ENCODE data around the gene INPP5B. TPM values are rescaled to one million over a fixed set of nuclear protein-coding genes. Genes with fewer than 3 reads are reported as not detected.

The INPP5B gene
- total RNA-seq, 1 donor from 2014 or later, result 36.5 TPM

- no peak for DNase-seq (ENCODE audit: extremely low spot score, unreplicated experiment)
- no peak for TF ChIP-seq CTCF (IDR thresholded peaks at IDR 0.05)
- Mint-ChIP-seq H3K27ac (ENCODE audit: unreplicated experiment) (no peak overlapping the region), H3K4me1 (ENCODE audit: unreplicated experiment) (peaks cover 2% of the 10 kb centered on the region), H3K4me3 (ENCODE audit: unreplicated experiment) (no peak overlapping the region), H3K27me3 (ENCODE audit: unreplicated experiment) (no peaks in the 10 kb centered on the region), H3K36me3 (ENCODE audit: unreplicated experiment) (peaks cover 39% of the 10 kb centered on the region), H3K9me3 (ENCODE audit: unreplicated experiment) (no peaks in the 10 kb centered on the region)
Observed at GRCh38 chr1:37865348-37866120, 81.3 kb downstream of the INPP5B start.

- DNase-seq (ENCODE audit: extremely low spot score, unreplicated experiment), result no peak
- no peak overlapping the region for H3K27ac Mint-ChIP-seq (ENCODE audit: unreplicated experiment)
- H3K4me3 Mint-ChIP-seq (ENCODE audit: unreplicated experiment), result no peak overlapping the region
- peaks cover 28% of the 10 kb centered on the region for H3K36me3 Mint-ChIP-seq (ENCODE audit: unreplicated experiment)
- TF ChIP-seq CTCF (IDR thresholded peaks at IDR 0.05), result no peak
- H3K4me1 Mint-ChIP-seq (ENCODE audit: unreplicated experiment), result peaks cover 19% of the 10 kb centered on the region
- no peaks in the 10 kb centered on the region for H3K9me3 Mint-ChIP-seq (ENCODE audit: unreplicated experiment)
- H3K27me3 Mint-ChIP-seq (ENCODE audit: unreplicated experiment), result no peaks in the 10 kb centered on the region
Observed at GRCh38 chr1:37862330-37862729, 84.5 kb downstream of the INPP5B start.

GRCh38 chr1:37861151-37861550 is 85.7 kb downstream of the INPP5B start:
- no peak for TF ChIP-seq CTCF (IDR thresholded peaks at IDR 0.05)
- H3K36me3 Mint-ChIP-seq (ENCODE audit: unreplicated experiment), result peaks cover 26% of the 10 kb centered on the region
- no peaks in the 10 kb centered on the region for H3K27me3 Mint-ChIP-seq (ENCODE audit: unreplicated experiment)
- DNase-seq (ENCODE audit: extremely low spot score, unreplicated experiment), result no peak
- no peaks in the 10 kb centered on the region for H3K9me3 Mint-ChIP-seq (ENCODE audit: unreplicated experiment)
- H3K4me3 Mint-ChIP-seq (ENCODE audit: unreplicated experiment), result no peak overlapping the region
- peaks cover 23% of the 10 kb centered on the region for H3K4me1 Mint-ChIP-seq (ENCODE audit: unreplicated experiment)
- H3K27ac Mint-ChIP-seq (ENCODE audit: unreplicated experiment), result no peak overlapping the region

GRCh38 chr1:37860346-37860666 is 86.5 kb downstream of the INPP5B start:
- no peak for DNase-seq (ENCODE audit: extremely low spot score, unreplicated experiment)
- H3K4me3 Mint-ChIP-seq (ENCODE audit: unreplicated experiment), result peak overlapping the region; percentile 91
- H3K4me1 Mint-ChIP-seq (ENCODE audit: unreplicated experiment), result peaks cover 23% of the 10 kb centered on the region
- no peak for TF ChIP-seq CTCF (IDR thresholded peaks at IDR 0.05)
- peaks cover 23% of the 10 kb centered on the region for H3K36me3 Mint-ChIP-seq (ENCODE audit: unreplicated experiment)
- no peaks in the 10 kb centered on the region for H3K9me3 Mint-ChIP-seq (ENCODE audit: unreplicated experiment)
- no peaks in the 10 kb centered on the region for H3K27me3 Mint-ChIP-seq (ENCODE audit: unreplicated experiment)
- H3K27ac Mint-ChIP-seq (ENCODE audit: unreplicated experiment), result peak overlapping the region; percentile 91

GRCh38 chr1:37859507-37860345 is 87.1 kb downstream of the INPP5B start, which contains the start of gene MTF1:
Gene MTF1 (minus strand): TSS chr1:37859592. CDS start chr1:37857658, 1,934 bp downstream.
- Mint-ChIP-seq H3K27ac (ENCODE audit: unreplicated experiment) (peak within 1 kb of the TSS; percentile 91), H3K4me1 (ENCODE audit: unreplicated experiment) (peaks cover 28% of the 10 kb centered on the region), H3K36me3 (ENCODE audit: unreplicated experiment) (peaks cover 20% of the 10 kb centered on the region), H3K4me3 (ENCODE audit: unreplicated experiment) (peak within 1 kb of the TSS; percentile 91), H3K9me3 (ENCODE audit: unreplicated experiment) (no peaks in the 10 kb centered on the region), H3K27me3 (ENCODE audit: unreplicated experiment) (no peaks in the 10 kb centered on the region)
- peak; percentile 98 for TF ChIP-seq CTCF (IDR thresholded peaks at IDR 0.05)
- DNase-seq (ENCODE audit: extremely low spot score, unreplicated experiment), result peak; percentile 98

Measured in osteocyte (in vitro differentiated cells).